Left ventricle myocardium inferior (tissue), 1 donor: ENCODE measurements around the gene UBE2I. TPM values are rescaled to one million over a fixed set of nuclear protein-coding genes. Genes with fewer than 3 reads are reported as not detected.
"Not testable (repeated sequence)": the region's sequence is repeated elsewhere in the genome, so short reads cannot be mapped to it uniquely, and the experiment has no call there.

ENCODE experiments used
- DNase-seq: peaks from one replicate; pipeline ENCODE4 v3.0.0-alpha.2; 2020
- H3K27ac ChIP-seq: fragments of 200-600 bp; replicated peaks from 2 replicates; pipeline ENCODE4 v1.8.0; 2021
- H3K27me3 ChIP-seq: fragments of 200-600 bp; 2 replicates; pipeline ENCODE4 v1.8.0; 2021; ENCODE audit warnings: low read depth
- H3K36me3 ChIP-seq: fragments of 200-600 bp; 2 replicates; pipeline ENCODE4 v1.8.0; 2021
- H3K4me1 ChIP-seq: fragments of 200-600 bp; 2 replicates; pipeline ENCODE4 v1.8.0; 2021
- H3K4me3 ChIP-seq: fragments of 200-600 bp; 2 replicates; pipeline ENCODE4 v1.8.0; 2021; ENCODE audit warnings: mild to moderate bottlenecking, moderate library complexity
- H3K9me3 ChIP-seq: fragments of 200-600 bp; replicated peaks from 2 replicates; pipeline ENCODE4 v1.8.0; 2021
- CTCF ChIP-seq: fragments of 200-600 bp; IDR thresholded peaks from 2 replicates; pipeline ENCODE4 v1.8.0; 2021; ENCODE audit warnings: antibody characterized with exemption, mild to moderate bottlenecking, borderline replicate concordance
- intact Hi-C: fragments of 100-400 bp; cut with micrococcal nuclease; formaldehyde crosslinking; loops from one replicate; pipeline ENCODE4 v1.11.0; 2022
- total RNA-seq: library from RNA; stranded (reverse); fragmentation: NEBNext Ultra II Directional; extraction: Animal tissue kit (Norgen Biotek cat#: 25700); gene quantifications from one replicate; pipeline ENCODE4 v1.2.1, GENCODE V29; 2021
- donor health status: DM: no; HTN: yes; CAD: no; lungs with severe emphysema.

Gene UBE2I
- total RNA-seq, 1 donor from 2014 or later: 86.2 TPM

- H3K4me1 ChIP-seq: peaks cover 8% of the 10 kb centered on the region
- intact Hi-C loops: no loop called here
- peaks cover 44% of the 10 kb centered on the region for H3K27me3 ChIP-seq
- no peaks in the 10 kb centered on the region for H3K9me3 ChIP-seq
- H3K27ac ChIP-seq: no peak overlapping the region
- no peak for DNase-seq
- no peak for TF ChIP-seq CTCF
- H3K36me3 ChIP-seq: no peaks in the 10 kb centered on the region
- no peak overlapping the region for H3K4me3 ChIP-seq
Observed at GRCh38 chr16:1271380-1271723, 38.1 kb upstream of the UBE2I start.

- intact Hi-C loops, H3K27ac ChIP-seq, H3K4me1 ChIP-seq, H3K9me3 ChIP-seq, H3K4me3 ChIP-seq, H3K36me3 ChIP-seq: not testable (repeated sequence)
- H3K27me3 ChIP-seq: peaks cover 42% of the 10 kb centered on the region
- peak; percentile 25 for DNase-seq
Observed at GRCh38 chr16:1271724-1272413, 37.6 kb upstream of the UBE2I start.

- no peak overlapping the region for H3K4me3 ChIP-seq
- no peaks in the 10 kb centered on the region for H3K9me3 ChIP-seq
- H3K4me1 ChIP-seq: peaks cover 8% of the 10 kb centered on the region
- no peaks in the 10 kb centered on the region for H3K36me3 ChIP-seq
- no peak overlapping the region for H3K27ac ChIP-seq
- no peak for DNase-seq
- TF ChIP-seq CTCF: no peak
- intact Hi-C loops: no loop called here
- H3K27me3 ChIP-seq: peaks cover 43% of the 10 kb centered on the region
Observed at GRCh38 chr16:1272453-1273198, 36.8 kb upstream of the UBE2I start.

GRCh38 chr16:1273816-1274215, 35.6 kb upstream of the UBE2I start:
- Histone ChIP-seq H3K9me3 (no peaks in the 10 kb centered on the region), H3K27me3 (peaks cover 53% of the 10 kb centered on the region), H3K4me1 (peaks cover 8% of the 10 kb centered on the region), H3K4me3 (no peak overlapping the region), H3K36me3 (no peaks in the 10 kb centered on the region), H3K27ac (no peak overlapping the region)
- no peak for TF ChIP-seq CTCF
- no peak for DNase-seq
- intact Hi-C loops: no loop called here

- DNase-seq: no peak
- H3K27me3 ChIP-seq: peaks cover 53% of the 10 kb centered on the region
- H3K27ac ChIP-seq: no peak overlapping the region
- no peaks in the 10 kb centered on the region for H3K36me3 ChIP-seq
- no peak for TF ChIP-seq CTCF
- peaks cover 8% of the 10 kb centered on the region for H3K4me1 ChIP-seq
- intact Hi-C loops: no loop called here
- no peak overlapping the region for H3K4me3 ChIP-seq
- no peaks in the 10 kb centered on the region for H3K9me3 ChIP-seq
Observed at GRCh38 chr16:1274767-1275166, 34.7 kb upstream of the UBE2I start.
